K562 (cell line): ENCODE results near the gene ATF6B.
"Not testable (repeated sequence)": the region's sequence is repeated elsewhere in the genome, so short reads cannot be mapped to it uniquely, and the experiment has no call there.

Experiments used
- BRD4 ChIP-seq: fragments of 200-600 bp; sonication (generic); IDR thresholded peaks from 2 replicates; pipeline ENCODE4 v1.6.1; 2017; ENCODE audit warnings: inconsistent platforms
- CHD4 ChIP-seq: fragments of 200-600 bp; sonication (generic); IDR thresholded peaks from 3 replicates; pipeline ENCODE4 v1.6.1; 2012; ENCODE audit warnings: low read depth, mild to moderate bottlenecking, mixed read lengths, low read length, inconsistent platforms; ENCODE audit not compliant: insufficient read depth, insufficient replicate concordance, poor library complexity, severe bottlenecking
- FOXA1 ChIP-seq: fragments of 450-650 bp; IDR thresholded peaks from 2 replicates; pipeline ENCODE4 v1.6.1; 2016; ENCODE audit warnings: mild to moderate bottlenecking, borderline replicate concordance
- KDM1A ChIP-seq, 2 experiments: fragments of 450-650 bp; IDR thresholded peaks; 2 replicates each; pipeline ENCODE4 v1.6.1; 2016; ENCODE audit warnings: mild to moderate bottlenecking in 2 of 2
- NONO ChIP-seq, 2 experiments: fragments of 200-400 bp in 1 of 2; fragments of 450-650 bp in 1 of 2; formaldehyde crosslinking in 1 of 2; IDR thresholded peaks; 2 replicates each; pipeline ENCODE4 v1.6.1; 2017; ENCODE audit warnings: low read depth in 2 of 2, mild to moderate bottlenecking in 2 of 2, moderate library complexity in 2 of 2, low read length in 1 of 2
- POLR2AphosphoS5 ChIP-seq: IDR thresholded peaks from 2 replicates; pipeline ENCODE4 v1.6.1; 2011; ENCODE audit warnings: mild to moderate bottlenecking, low read depth, low read length, moderate library complexity; ENCODE audit not compliant: control insufficient read depth, insufficient read depth
- SMARCA5 ChIP-seq: fragments of 450-650 bp; IDR thresholded peaks from 2 replicates; pipeline ENCODE4 v1.6.1; 2016
- TAF1 ChIP-seq: IDR thresholded peaks from 2 replicates; pipeline ENCODE4 v1.6.1; 2011; ENCODE audit warnings: mild to moderate bottlenecking, low read length, moderate library complexity; ENCODE audit not compliant: insufficient read depth, control insufficient read depth, severe bottlenecking; ENCODE audit errors: extremely low read depth
- TF ChIP-seq, protein P1 (sequence below), 3 experiments: IDR thresholded peaks in 2 of 3; conservative IDR thresholded peaks in 1 of 3; 2 replicates each; pipeline ENCODE4 v1.5.1; 2011 to 2012; ENCODE audit warnings: low read length in 3 of 3, mild to moderate bottlenecking in 3 of 3, control low read depth in 2 of 3, improper control_type of control experiment in 1 of 3, inconsistent platforms in 1 of 3, low read depth in 1 of 3, mixed read lengths in 1 of 3, moderate library complexity in 1 of 3; ENCODE audit not compliant: insufficient read depth in 2 of 3

DNA sequence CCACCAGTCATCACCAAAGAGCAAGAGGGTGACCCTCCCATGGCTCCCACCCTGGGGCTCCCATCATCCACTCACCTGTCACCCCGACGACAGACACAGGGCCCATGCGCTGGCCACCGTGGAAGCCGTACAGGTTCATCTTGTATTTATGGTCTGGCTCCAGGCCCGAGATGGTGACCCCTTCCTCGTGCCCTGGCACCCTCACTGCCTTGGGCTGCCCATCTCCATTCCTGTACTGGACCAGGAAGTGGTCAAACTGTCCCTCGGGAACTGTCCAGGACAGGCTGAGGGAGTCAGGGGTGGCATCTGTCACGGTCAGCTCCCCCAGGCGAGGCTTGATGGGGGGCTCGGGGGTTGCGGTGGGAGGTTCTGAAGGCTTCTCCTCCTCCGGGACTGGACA, 59.7 kb downstream of the ATF6B start:
- TF ChIP-seq POLR2AphosphoS5; SMARCA5; KDM1A (IDR thresholded peaks at IDR 0.05); FOXA1; TAF1; BRD4; NONO (IDR thresholded peaks at IDR 0.05; ENCODE audit: low read depth in 2 of 2, low read length in 1 of 2); CHD4: not testable (repeated sequence)
- TF ChIP-seq, protein P1, sequence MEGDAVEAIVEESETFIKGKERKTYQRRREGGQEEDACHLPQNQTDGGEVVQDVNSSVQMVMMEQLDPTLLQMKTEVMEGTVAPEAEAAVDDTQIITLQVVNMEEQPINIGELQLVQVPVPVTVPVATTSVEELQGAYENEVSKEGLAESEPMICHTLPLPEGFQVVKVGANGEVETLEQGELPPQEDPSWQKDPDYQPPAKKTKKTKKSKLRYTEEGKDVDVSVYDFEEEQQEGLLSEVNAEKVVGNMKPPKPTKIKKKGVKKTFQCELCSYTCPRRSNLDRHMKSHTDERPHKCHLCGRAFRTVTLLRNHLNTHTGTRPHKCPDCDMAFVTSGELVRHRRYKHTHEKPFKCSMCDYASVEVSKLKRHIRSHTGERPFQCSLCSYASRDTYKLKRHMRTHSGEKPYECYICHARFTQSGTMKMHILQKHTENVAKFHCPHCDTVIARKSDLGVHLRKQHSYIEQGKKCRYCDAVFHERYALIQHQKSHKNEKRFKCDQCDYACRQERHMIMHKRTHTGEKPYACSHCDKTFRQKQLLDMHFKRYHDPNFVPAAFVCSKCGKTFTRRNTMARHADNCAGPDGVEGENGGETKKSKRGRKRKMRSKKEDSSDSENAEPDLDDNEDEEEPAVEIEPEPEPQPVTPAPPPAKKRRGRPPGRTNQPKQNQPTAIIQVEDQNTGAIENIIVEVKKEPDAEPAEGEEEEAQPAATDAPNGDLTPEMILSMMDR (IDR thresholded peaks at IDR 0.05 in 2 of 3, conservative IDR thresholded peaks at IDR 0.05 in 1 of 3; ENCODE audit: insufficient read depth in 2 of 3, low read depth in 1 of 3, low read length in 3 of 3): not testable (repeated sequence)
